ENCODE data around the gene PRLR.

The PRLR gene

GRCh38 chr5:35228310-35228709, 2.0 kb downstream of the PRLR start:
- Histone ChIP-seq H3K27ac (no peak overlapping the region), H3K36me3 (ENCODE audit: insufficient read depth, low read length) (no peaks in the 10 kb centered on the region), H3K9me3 (ENCODE audit: low read depth, low read length) (no peaks in the 10 kb centered on the region), H3K4me3 (no peak overlapping the region), H3K9ac (ENCODE audit: insufficient read length) (no peak overlapping the region)
- no peak for TF ChIP-seq POLR2AphosphoS5 (IDR thresholded peaks at IDR 0.05; ENCODE audit: borderline replicate concordance, low read depth, low read length)
- DNase-seq (ENCODE audit: low read depth, low spot score), result no peak

- Histone ChIP-seq H3K36me3 (ENCODE audit: insufficient read depth, low read length) (no peaks in the 10 kb centered on the region), H3K4me3 (no peak overlapping the region), H3K9me3 (ENCODE audit: low read depth, low read length) (no peaks in the 10 kb centered on the region), H3K9ac (ENCODE audit: insufficient read length) (no peak overlapping the region), H3K27ac (no peak overlapping the region)
- no peak for DNase-seq (ENCODE audit: low read depth, low spot score)
- TF ChIP-seq POLR2AphosphoS5 (IDR thresholded peaks at IDR 0.05; ENCODE audit: borderline replicate concordance, low read depth, low read length) (no peak), EZH2 (IDR thresholded peaks at IDR 0.05) (no peak), FOXP2 (optimal IDR thresholded peaks at IDR 0.05; ENCODE audit: control extremely low read depth, extremely low read length, insufficient read depth) (no peak)
Observed at GRCh38 chr5:35227720-35228119, 2.6 kb downstream of the PRLR start.

GRCh38 chr5:35223787-35224395, 6.4 kb downstream of the PRLR start:
- H3K4me3 ChIP-seq, result no peak overlapping the region
- no peaks in the 10 kb centered on the region for H3K9me3 ChIP-seq (ENCODE audit: low read depth, low read length)
- DNase-seq (ENCODE audit: low read depth, low spot score), result no peak
- no peaks in the 10 kb centered on the region for H3K36me3 ChIP-seq (ENCODE audit: insufficient read depth, low read length)
- TF ChIP-seq EZH2 (IDR thresholded peaks at IDR 0.05) (no peak), POLR2AphosphoS5 (IDR thresholded peaks at IDR 0.05; ENCODE audit: borderline replicate concordance, low read depth, low read length) (no peak), FOXP2 (optimal IDR thresholded peaks at IDR 0.05; ENCODE audit: control extremely low read depth, extremely low read length, insufficient read depth) (no peak)
- no peak overlapping the region for H3K27ac ChIP-seq
- H3K9ac ChIP-seq (ENCODE audit: insufficient read length), result no peak overlapping the region

GRCh38 chr5:35220967-35221366, 9.3 kb downstream of the PRLR start:
- H3K9me3 ChIP-seq (ENCODE audit: low read depth, low read length), result no peaks in the 10 kb centered on the region
- H3K9ac ChIP-seq (ENCODE audit: insufficient read length), result no peak overlapping the region
- H3K27ac ChIP-seq, result no peak overlapping the region
- TF ChIP-seq POLR2AphosphoS5 (IDR thresholded peaks at IDR 0.05; ENCODE audit: borderline replicate concordance, low read depth, low read length) (no peak), FOXP2 (optimal IDR thresholded peaks at IDR 0.05; ENCODE audit: control extremely low read depth, extremely low read length, insufficient read depth) (no peak), EZH2 (IDR thresholded peaks at IDR 0.05) (no peak)
- no peaks in the 10 kb centered on the region for H3K36me3 ChIP-seq (ENCODE audit: insufficient read depth, low read length)
- H3K4me3 ChIP-seq, result no peak overlapping the region
- DNase-seq (ENCODE audit: low read depth, low spot score), result no peak

GRCh38 chr5:35218981-35219380, 11.3 kb downstream of the PRLR start:
- Histone ChIP-seq H3K9ac (ENCODE audit: insufficient read length) (no peak overlapping the region), H3K9me3 (ENCODE audit: low read depth, low read length) (no peaks in the 10 kb centered on the region), H3K36me3 (ENCODE audit: insufficient read depth, low read length) (no peaks in the 10 kb centered on the region), H3K27ac (no peak overlapping the region), H3K4me3 (no peak overlapping the region)
- no peak for DNase-seq (ENCODE audit: low read depth, low spot score)
- no peak for TF ChIP-seq POLR2AphosphoS5 (IDR thresholded peaks at IDR 0.05; ENCODE audit: borderline replicate concordance, low read depth, low read length)
- no peak for TF ChIP-seq EZH2 (IDR thresholded peaks at IDR 0.05)
- no peak for TF ChIP-seq FOXP2 (optimal IDR thresholded peaks at IDR 0.05; ENCODE audit: control extremely low read depth, extremely low read length, insufficient read depth)

- DNase-seq (ENCODE audit: low read depth, low spot score), result no peak
Observed at GRCh38 chr5:35214051-35214450, 16.2 kb downstream of the PRLR start.

GRCh38 chr5:35213608-35214007, 16.7 kb downstream of the PRLR start:
- TF ChIP-seq POLR2AphosphoS5 (IDR thresholded peaks at IDR 0.05; ENCODE audit: borderline replicate concordance, low read depth, low read length), result no peak
- no peak overlapping the region for H3K9ac ChIP-seq (ENCODE audit: insufficient read length)
- no peaks in the 10 kb centered on the region for H3K9me3 ChIP-seq (ENCODE audit: low read depth, low read length)
- no peak overlapping the region for H3K27ac ChIP-seq
- no peak for DNase-seq (ENCODE audit: low read depth, low spot score)
- H3K36me3 ChIP-seq (ENCODE audit: insufficient read depth, low read length), result no peaks in the 10 kb centered on the region
- H3K4me3 ChIP-seq, result no peak overlapping the region

More at GRCh38 chr5:35214051-35214450, 16.2 kb downstream of the PRLR start:
- Histone ChIP-seq H3K9ac (ENCODE audit: insufficient read length) (no peak overlapping the region), H3K4me3 (no peak overlapping the region), H3K9me3 (ENCODE audit: low read depth, low read length) (no peaks in the 10 kb centered on the region), H3K27ac (no peak overlapping the region), H3K36me3 (ENCODE audit: insufficient read depth, low read length) (no peaks in the 10 kb centered on the region)
- TF ChIP-seq FOXP2 (optimal IDR thresholded peaks at IDR 0.05; ENCODE audit: control extremely low read depth, extremely low read length, insufficient read depth), result no peak
- no peak for TF ChIP-seq POLR2AphosphoS5 (IDR thresholded peaks at IDR 0.05; ENCODE audit: borderline replicate concordance, low read depth, low read length)
- no peak for TF ChIP-seq EZH2 (IDR thresholded peaks at IDR 0.05)

- Histone ChIP-seq H3K36me3 (ENCODE audit: insufficient read depth, low read length) (no peaks in the 10 kb centered on the region), H3K27ac (no peak overlapping the region), H3K9ac (ENCODE audit: insufficient read length) (no peak overlapping the region), H3K9me3 (ENCODE audit: low read depth, low read length) (no peaks in the 10 kb centered on the region), H3K4me3 (no peak overlapping the region)
- DNase-seq (ENCODE audit: low read depth, low spot score), result no peak
- TF ChIP-seq EZH2 (IDR thresholded peaks at IDR 0.05) (no peak), POLR2AphosphoS5 (IDR thresholded peaks at IDR 0.05; ENCODE audit: borderline replicate concordance, low read depth, low read length) (no peak), FOXP2 (optimal IDR thresholded peaks at IDR 0.05; ENCODE audit: control extremely low read depth, extremely low read length, insufficient read depth) (no peak)
Observed at GRCh38 chr5:35212122-35212982, 17.9 kb downstream of the PRLR start.

All from SK-N-MC (cell line).